ENCODE data around the gene GALNT17. TPM values are rescaled to one million over a fixed set of nuclear protein-coding genes. Genes with fewer than 3 reads are reported as not detected.
"Not testable (repeated sequence)": the region's sequence is repeated elsewhere in the genome, so short reads cannot be mapped to it uniquely, and the experiment has no call there.

Gene GALNT17
- total RNA-seq, 1 donor from 2014 or later, result 2.7 TPM

DNA sequence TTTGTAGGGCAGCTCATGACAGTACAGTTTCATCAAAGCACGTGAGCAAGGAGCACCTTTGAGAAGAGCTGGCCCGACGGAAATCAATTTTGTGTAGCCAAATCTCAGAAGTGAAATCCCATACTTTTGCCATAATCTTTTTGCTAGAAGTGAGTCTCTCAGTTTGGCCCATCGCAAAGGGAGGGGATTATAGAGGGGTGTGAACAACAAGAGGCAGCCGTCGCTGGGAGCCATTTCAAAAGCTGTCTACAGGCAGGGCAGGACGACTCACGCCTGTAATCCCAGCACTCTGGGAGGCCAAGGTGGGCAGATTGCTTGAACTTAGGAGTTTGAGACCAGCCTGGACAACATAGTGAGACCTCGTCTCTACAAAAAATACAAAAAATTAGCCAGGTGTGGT is 599.8 kb downstream of the GALNT17 start:
- no peak overlapping the region for H3K4me3 Mint-ChIP-seq
- TF ChIP-seq, protein P1, sequence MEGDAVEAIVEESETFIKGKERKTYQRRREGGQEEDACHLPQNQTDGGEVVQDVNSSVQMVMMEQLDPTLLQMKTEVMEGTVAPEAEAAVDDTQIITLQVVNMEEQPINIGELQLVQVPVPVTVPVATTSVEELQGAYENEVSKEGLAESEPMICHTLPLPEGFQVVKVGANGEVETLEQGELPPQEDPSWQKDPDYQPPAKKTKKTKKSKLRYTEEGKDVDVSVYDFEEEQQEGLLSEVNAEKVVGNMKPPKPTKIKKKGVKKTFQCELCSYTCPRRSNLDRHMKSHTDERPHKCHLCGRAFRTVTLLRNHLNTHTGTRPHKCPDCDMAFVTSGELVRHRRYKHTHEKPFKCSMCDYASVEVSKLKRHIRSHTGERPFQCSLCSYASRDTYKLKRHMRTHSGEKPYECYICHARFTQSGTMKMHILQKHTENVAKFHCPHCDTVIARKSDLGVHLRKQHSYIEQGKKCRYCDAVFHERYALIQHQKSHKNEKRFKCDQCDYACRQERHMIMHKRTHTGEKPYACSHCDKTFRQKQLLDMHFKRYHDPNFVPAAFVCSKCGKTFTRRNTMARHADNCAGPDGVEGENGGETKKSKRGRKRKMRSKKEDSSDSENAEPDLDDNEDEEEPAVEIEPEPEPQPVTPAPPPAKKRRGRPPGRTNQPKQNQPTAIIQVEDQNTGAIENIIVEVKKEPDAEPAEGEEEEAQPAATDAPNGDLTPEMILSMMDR (IDR thresholded peaks at IDR 0.05; ENCODE audit: unreplicated experiment), result no peak
- peaks cover 14% of the 10 kb centered on the region for H3K27me3 Mint-ChIP-seq (ENCODE audit: low read depth)
- no peaks in the 10 kb centered on the region for H3K36me3 Mint-ChIP-seq
- H3K4me1 Mint-ChIP-seq, result peaks cover 2% of the 10 kb centered on the region
- DNase-seq (ENCODE audit: low spot score in 2 of 2, unreplicated experiment in 2 of 2), result no peak
- no peak overlapping the region for H3K27ac Mint-ChIP-seq
- H3K9me3 Mint-ChIP-seq, result peaks cover 5% of the 10 kb centered on the region

DNA sequence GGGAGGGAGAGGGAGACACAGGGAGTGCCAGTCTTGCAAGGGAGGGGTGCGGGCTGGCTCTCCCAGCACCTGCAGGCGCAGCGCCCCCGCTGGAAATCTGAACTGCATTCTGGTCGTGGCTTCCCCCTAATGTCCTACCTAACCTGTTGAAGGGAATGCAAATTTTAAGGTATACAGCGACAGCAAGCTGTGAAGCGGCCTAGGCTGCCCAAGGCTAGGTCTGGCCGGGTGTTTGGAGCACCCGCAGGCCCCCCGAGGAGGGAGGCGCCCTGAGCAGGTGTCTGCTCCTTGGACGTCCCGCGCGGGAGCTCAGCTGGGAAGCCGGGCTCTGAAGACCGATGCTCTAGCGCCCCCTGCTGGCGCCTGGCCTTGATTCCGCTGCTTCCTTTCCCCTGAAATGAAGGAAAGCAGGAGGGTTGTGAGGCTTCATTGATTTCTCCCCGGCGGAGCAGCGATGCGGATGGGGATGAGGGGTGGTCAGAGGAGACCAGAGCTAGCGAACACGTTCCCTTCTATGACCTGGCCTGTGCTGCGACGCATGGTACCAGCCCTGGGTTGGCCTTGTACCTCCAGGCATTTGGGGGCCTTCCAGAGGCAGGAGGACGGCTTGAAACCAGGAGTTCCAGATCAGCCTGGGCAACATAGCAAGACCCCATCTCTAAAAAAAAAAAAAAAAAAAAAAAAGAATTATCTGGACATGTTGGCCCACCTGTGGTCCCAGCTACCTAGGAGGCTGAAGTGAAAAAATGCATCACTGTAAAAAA is 601.3 kb downstream of the GALNT17 start:
- Mint-ChIP-seq H3K27ac (no peak overlapping the region), H3K9me3 (peaks cover 5% of the 10 kb centered on the region), H3K4me1 (peaks cover 2% of the 10 kb centered on the region), H3K4me3 (peak overlapping the region; percentile 56), H3K36me3 (no peaks in the 10 kb centered on the region), H3K27me3 (ENCODE audit: low read depth) (peaks cover 4% of the 10 kb centered on the region)
- TF ChIP-seq, protein P1 (IDR thresholded peaks at IDR 0.05; ENCODE audit: unreplicated experiment), result peak; percentile 98
- DNase-seq (ENCODE audit: low spot score in 2 of 2, unreplicated experiment in 2 of 2), result peak; percentile 87 to 95

DNA sequence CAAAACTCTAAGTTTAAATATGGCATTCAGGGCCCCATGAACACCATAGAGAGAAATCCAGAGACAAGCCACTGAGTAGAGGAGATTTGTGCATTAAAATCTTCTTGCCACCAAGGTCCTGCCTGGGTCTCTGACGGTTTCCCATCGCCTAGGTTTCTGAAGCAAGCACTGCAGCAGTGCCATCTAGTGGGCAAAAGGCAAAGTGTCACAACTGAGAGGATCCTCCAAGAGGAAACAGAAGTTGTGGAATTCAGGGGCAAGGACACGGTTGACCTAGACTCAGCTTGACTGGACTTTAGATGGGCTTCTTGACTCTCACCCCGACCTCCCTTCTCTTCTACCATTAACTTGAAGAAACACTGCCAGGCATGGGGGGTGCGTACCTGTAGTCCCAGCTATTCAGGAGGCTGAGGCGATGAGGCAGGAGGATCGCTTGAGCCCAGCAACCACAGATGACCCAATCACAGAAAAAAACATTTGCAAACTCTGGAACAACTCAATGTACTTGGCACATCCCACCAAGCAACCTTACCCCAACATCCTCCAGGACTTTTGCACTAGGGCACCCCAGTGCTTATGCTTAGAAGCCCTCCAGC is 604.1 kb downstream of the GALNT17 start:
- DNase-seq (ENCODE audit: low spot score in 2 of 2, unreplicated experiment in 2 of 2), result peak; percentile 42 to 82
- Mint-ChIP-seq H3K4me3 (no peak overlapping the region), H3K9me3 (peaks cover 4% of the 10 kb centered on the region), H3K27me3 (ENCODE audit: low read depth) (peaks cover 7% of the 10 kb centered on the region), H3K36me3 (no peaks in the 10 kb centered on the region), H3K4me1 (peaks cover 2% of the 10 kb centered on the region), H3K27ac (no peak overlapping the region)
- TF ChIP-seq, protein P1 (IDR thresholded peaks at IDR 0.05; ENCODE audit: unreplicated experiment), result peak; percentile 83

DNA sequence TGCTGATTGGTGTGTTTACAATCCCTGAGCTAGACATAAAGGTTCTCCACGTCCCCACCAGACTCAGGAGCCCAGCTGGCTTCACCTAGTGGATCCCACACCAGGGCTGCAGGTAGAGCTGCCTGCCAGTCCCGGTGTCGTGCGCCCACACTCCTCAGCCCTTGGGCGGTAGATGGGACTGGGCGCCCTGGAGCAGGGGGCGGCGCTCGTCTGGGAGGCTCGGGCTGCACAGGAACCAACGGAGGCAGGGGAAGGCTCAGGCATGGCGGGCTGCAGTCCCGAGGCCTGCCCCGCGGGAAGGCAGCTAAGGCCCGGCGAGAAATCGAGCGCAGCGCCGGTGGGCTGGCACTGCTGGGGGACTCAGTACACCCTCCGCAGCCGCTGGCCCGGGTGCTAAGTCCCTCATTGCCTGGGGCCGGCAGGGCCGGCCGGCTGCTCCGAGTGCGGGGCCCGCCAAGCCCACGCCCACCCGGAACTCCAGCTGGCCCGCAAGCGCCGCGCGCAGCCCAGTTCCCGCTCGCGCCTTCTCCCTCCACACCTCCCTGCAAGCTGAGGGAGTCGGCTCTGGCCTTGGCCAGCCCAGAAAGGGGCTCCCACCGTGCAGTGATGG is 606.1 kb downstream of the GALNT17 start:
- H3K27me3 Mint-ChIP-seq (ENCODE audit: low read depth); H3K27ac Mint-ChIP-seq; H3K36me3 Mint-ChIP-seq; H3K4me3 Mint-ChIP-seq; DNase-seq (ENCODE audit: low spot score in 2 of 2, unreplicated experiment in 2 of 2); H3K4me1 Mint-ChIP-seq; H3K9me3 Mint-ChIP-seq: not testable (repeated sequence)

DNA sequence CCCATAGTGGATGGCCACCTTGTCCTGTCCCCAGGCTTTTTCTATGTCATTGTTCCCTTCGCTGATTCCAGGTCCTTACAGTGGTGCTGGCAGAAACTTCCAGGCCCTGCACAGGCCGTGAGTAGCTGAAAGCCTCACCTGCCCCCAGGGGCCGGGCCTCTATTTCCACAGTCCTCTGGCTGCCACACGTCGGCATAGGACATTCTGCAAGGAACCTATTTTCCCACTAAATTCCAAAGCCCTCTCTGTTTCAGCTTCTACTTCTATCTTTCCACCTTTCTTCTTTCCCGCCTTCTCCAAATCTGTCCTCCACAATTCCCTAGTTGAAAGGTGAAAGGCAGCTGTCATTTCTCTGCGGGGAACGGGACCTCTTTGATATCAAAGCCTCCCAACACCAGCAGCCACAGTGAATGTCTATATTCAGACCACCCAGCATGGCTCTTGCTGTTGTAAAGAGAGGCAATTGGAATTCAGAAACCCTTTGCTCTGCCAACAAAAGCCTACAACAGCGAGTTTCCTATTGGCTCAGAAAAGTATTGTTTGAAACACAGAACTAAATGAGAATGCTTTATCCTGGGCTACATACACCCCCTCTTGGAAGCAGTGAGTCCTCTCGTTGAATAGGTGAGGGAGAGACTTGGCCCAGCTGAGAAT is 607.7 kb downstream of the GALNT17 start:
- H3K27ac Mint-ChIP-seq, result no peak overlapping the region
- no peak for DNase-seq (ENCODE audit: low spot score in 2 of 2, unreplicated experiment in 2 of 2)
- peaks cover 6% of the 10 kb centered on the region for H3K9me3 Mint-ChIP-seq
- H3K36me3 Mint-ChIP-seq, result no peaks in the 10 kb centered on the region
- H3K4me1 Mint-ChIP-seq, result no peaks in the 10 kb centered on the region
- H3K4me3 Mint-ChIP-seq, result no peak overlapping the region
- peaks cover 8% of the 10 kb centered on the region for H3K27me3 Mint-ChIP-seq (ENCODE audit: low read depth)
- TF ChIP-seq, protein P1 (IDR thresholded peaks at IDR 0.05; ENCODE audit: unreplicated experiment), result no peak
